ENCODE results near the gene FAM83E.

FAM83E gene

GRCh38 chr19:48613024-48613851 is 1.6 kb downstream of the FAM83E start:
- no peak for DNase-seq (ENCODE audit: low read depth in 2 of 2, low spot score in 1 of 2)

DNA sequence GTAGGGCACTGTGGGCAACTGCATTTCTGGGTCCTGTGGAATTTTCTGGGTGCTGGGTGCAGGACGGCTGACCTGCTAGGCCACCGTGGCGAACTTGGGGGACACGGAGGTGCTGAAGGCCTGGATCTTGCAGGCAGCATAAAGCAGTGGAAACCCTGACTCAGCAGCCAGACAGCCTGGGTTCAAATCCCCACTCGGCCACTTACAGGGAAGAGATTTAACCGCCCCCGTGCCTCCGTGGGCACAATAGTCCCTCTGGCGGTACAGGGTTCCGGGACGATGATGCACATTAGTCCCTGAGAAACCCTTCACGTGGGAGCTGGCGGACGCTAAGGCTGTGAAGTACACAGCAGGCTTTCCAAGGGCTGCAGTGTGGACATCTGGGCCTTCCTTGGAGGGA is 3.0 kb downstream of the FAM83E start:
- DNase-seq (ENCODE audit: low read depth in 2 of 2, low spot score in 1 of 2): no peak

GRCh38 chr19:48609571-48610108 is 5.2 kb downstream of the FAM83E start:
- DNase-seq (ENCODE audit: low read depth in 2 of 2, low spot score in 1 of 2): no peak

- DNase-seq (ENCODE audit: low read depth in 2 of 2, low spot score in 1 of 2): no peak
These were observed 6.0 kb downstream of the FAM83E start for GRCh38 chr19:48608798-48609263.

DNA sequence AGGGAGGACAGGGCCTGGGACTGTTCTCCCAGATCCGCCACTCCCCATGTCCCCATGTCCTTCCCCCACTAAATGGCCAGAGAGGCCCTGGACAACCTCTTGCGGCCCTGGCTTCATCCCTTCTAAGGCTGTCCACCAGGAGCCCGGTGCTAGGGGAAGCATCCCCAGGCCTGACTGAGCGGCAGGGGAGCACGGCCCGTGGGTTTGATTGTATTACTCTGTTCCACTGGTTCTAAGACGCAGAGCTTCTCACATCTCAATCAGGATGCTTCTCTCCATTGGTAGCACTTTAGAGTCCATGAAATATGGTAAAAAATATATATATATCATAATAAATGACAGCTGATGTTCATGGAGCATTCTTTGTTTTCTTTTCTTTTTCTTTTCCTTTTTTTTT is 7.5 kb downstream of the FAM83E start:
- DNase-seq (ENCODE audit: low read depth in 2 of 2, low spot score in 1 of 2): no peak

GRCh38 chr19:48606463-48607358 is 8.2 kb downstream of the FAM83E start, which contains the start of gene SPACA4:
SPACA4 (plus strand) TSS chr19:48606742; CDS start chr19:48606979, 237 bp downstream.
- DNase-seq (ENCODE audit: low read depth in 2 of 2, low spot score in 1 of 2): no peak

GRCh38 chr19:48603850-48604249 is 11.0 kb downstream of the FAM83E start:
- DNase-seq (ENCODE audit: low read depth in 2 of 2, low spot score in 1 of 2): no peak

GRCh38 chr19:48603449-48603848 is 11.4 kb downstream of the FAM83E start:
- DNase-seq (ENCODE audit: low read depth in 2 of 2, low spot score in 1 of 2): no peak

GRCh38 chr19:48603001-48603400 is 11.9 kb downstream of the FAM83E start:
- DNase-seq (ENCODE audit: low read depth in 2 of 2, low spot score in 1 of 2): no peak

GRCh38 chr19:48600679-48601417 is 14.0 kb downstream of the FAM83E start:
- DNase-seq (ENCODE audit: low read depth in 2 of 2, low spot score in 1 of 2): no peak

GRCh38 chr19:48598996-48599700 is 15.7 kb downstream of the FAM83E start:
- DNase-seq (ENCODE audit: low read depth in 2 of 2, low spot score in 1 of 2): no peak

DNA sequence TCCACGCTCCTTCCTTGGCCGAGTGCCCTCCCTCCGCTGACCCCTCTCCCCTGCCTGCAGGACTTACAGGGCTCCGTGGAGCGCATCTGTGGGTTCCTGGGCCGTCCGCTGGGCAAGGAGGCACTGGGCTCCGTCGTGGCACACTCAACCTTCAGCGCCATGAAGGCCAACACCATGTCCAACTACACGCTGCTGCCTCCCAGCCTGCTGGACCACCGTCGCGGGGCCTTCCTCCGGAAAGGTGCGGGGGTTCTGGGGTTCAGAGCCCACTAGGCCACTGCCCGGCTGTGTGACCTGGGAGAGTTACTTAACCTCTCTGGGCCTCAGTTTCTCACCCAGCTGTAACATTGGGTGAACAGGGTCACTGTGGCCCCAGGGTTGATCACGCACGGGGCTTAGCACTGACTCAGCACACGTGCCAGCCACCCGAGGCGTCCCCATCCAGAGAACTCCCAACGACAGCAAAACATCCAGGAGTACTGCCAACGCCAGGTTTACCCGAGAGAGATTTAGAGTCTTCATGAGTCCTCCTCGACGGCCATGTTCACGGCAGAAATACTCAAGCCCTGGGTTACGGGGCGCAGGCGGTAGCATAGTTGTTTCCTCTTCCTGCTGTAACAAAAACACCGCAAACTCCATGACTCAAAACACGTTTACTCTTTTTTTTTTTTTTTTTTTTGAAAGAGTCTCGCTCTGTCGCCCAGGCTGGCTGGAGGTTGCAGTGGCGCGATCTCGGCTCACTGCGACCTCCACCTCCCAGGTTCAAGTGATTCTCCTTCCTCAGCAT is 18.0 kb downstream of the FAM83E start:
- no peak for DNase-seq (ENCODE audit: low read depth in 2 of 2, low spot score in 1 of 2)

- DNase-seq (ENCODE audit: low read depth in 2 of 2, low spot score in 1 of 2): no peak
These were observed 18.6 kb downstream of the FAM83E start for GRCh38 chr19:48596237-48596636.

DNA sequence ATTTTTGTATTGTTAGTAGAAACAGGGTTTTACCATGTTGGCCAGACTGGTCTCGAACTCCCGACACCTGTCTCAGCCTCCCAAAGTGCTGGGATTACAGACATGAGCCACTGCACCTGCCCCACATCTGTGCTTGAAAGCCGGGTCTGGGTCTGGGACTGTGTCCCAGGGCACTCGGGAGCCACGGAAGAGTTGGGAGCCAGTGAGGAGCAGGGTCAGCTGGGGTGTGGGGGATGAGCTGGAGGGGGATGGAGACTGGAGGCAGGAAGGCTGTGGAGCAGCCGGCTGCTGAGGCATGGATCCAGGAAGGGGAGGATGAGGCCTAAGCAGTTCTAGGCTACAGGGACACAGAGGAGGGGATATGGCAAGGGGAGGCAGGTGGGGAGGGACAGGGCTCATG is 19.0 kb downstream of the FAM83E start:
- DNase-seq (ENCODE audit: low read depth in 2 of 2, low spot score in 1 of 2): no peak

DNA sequence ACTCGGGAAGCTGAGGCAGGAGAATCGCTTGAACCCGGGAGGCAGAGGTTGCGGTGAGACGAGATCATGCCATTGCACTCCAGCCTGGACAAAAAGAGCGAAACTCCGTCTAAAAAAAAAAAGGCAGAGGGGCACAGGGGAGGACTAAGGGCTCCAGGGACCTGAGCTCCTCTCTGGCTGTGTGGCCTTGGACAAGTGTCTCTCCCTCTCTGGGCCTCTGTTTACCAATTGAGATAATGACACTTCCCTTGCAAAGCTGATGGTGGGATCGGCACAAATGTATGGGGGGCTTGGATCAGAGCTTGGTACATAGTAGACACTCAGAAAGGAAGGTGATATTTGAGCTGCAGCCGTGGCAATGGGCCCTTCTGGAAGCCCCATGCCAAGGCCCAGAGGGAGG is 19.7 kb downstream of the FAM83E start:
- no peak for DNase-seq (ENCODE audit: low read depth in 2 of 2, low spot score in 1 of 2)

GRCh38 chr19:48591021-48591420 is 23.9 kb downstream of the FAM83E start:
- DNase-seq (ENCODE audit: low read depth in 2 of 2, low spot score in 1 of 2): no peak

DNA sequence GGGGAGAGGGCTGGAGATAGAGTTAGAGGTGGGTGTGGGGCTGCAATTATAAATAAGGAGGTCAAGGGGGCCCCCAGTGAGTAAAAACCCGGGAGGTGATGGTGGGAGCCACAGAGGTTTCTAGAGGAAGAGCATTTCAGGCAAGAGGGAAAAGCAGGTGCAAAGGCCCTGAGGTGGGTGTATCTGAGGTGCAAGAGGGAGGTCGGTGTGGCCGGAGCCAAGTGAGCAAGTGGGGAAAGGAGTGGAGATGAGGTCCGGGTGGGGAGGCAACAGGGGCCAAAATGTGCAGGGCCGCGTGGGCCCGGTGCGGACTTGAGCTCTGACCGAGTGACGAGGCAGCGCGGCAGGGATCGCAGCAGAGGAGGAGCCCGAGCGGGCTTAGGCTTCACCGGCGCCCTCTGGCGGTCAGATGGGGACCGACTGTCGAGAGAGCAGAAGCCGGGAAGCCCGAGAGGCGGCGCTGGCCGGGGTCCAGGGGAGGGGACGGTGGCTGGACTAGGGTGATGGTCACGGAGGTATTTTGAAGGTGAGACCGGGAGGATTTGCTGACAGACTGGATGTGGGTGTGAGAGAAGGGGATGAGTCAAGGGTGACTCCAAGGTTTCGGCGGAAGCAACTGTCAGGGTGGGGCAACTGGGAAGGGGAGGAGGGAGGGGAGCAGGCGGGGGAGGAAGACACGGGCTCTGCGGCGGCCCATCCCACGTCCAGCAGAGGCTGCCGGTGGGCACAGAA is 26.0 kb downstream of the FAM83E start:
- DNase-seq (ENCODE audit: low read depth in 2 of 2, low spot score in 1 of 2): peak; percentile 60 to 82

- no peak for DNase-seq (ENCODE audit: low read depth in 2 of 2, low spot score in 1 of 2)
These were observed 27.5 kb downstream of the FAM83E start for GRCh38 chr19:48587387-48587786.

- no peak for DNase-seq (ENCODE audit: low read depth in 2 of 2, low spot score in 1 of 2)
These were observed 32.7 kb downstream of the FAM83E start for GRCh38 chr19:48582168-48582567.

Measured in stimulated activated CD8-positive, alpha-beta memory T cell treated with anti-CD3 and anti-CD28 coated beads, Interleukin-4, amount 100 ng/mL, for 4 hours (primary cell).